Activated CD4-positive, alpha-beta T cell treated with anti-CD3 and anti-CD28 coated beads for 36 hours (primary cell): ENCODE data around the gene ATL1. TPM values are rescaled to one million over a fixed set of nuclear protein-coding genes. Genes with fewer than 3 reads are reported as not detected.

Experiments used
- ATAC-seq: fragments of 200-7000 bp; cut with Tn5 transposase; one replicate; pipeline ENCODE4 v1.10.0; 2021; ENCODE audit warnings: mild to moderate bottlenecking, moderate library complexity
- CTCF ChIA-PET: fragments of 350-600 bp; sonication (Branson Sonifier 250); formaldehyde crosslinking; loops from one replicate; lab custom pipeline; 2021; ENCODE audit warnings: antibody characterized with exemption; lab: Charles Lee
- POLR2A ChIA-PET: fragments of 350-600 bp; sonication (Branson Sonifier 250); formaldehyde crosslinking; loops from one replicate; lab custom pipeline; 2021; ENCODE audit warnings: antibody characterized with exemption, inconsistent platforms; lab: Charles Lee
- DNase-seq: peaks from one replicate; pipeline ENCODE4 v3.0.0-alpha.2; 2020
- H3K27ac Mint-ChIP-seq: one replicate; pipeline ENCODE4 v1.8.0; 2021; ENCODE audit warnings: mixed read lengths
- H3K27me3 Mint-ChIP-seq: one replicate; pipeline ENCODE4 v1.8.0; 2021; ENCODE audit warnings: mixed read lengths
- H3K36me3 Mint-ChIP-seq: one replicate; pipeline ENCODE4 v1.8.0; 2021; ENCODE audit warnings: low read depth, mixed read lengths
- H3K4me1 Mint-ChIP-seq: one replicate; pipeline ENCODE4 v1.8.0; 2021; ENCODE audit warnings: mixed read lengths
- H3K4me3 Mint-ChIP-seq: one replicate; pipeline ENCODE4 v1.8.0; 2021; ENCODE audit warnings: mild to moderate bottlenecking, moderate library complexity, mixed read lengths
- H3K9me3 Mint-ChIP-seq: one replicate; pipeline ENCODE4 v1.8.0; 2021; ENCODE audit warnings: low read depth, mixed read lengths
- intact Hi-C, 2 experiments: fragments of 100-400 bp; cut with DNase I in 1 of 2; cut with micrococcal nuclease in 1 of 2; formaldehyde crosslinking; loops; one replicate each; pipeline versions ENCODE4 v1.14.2 to v1.15.1; 2022 to 2024; cut with DNase I, micrococcal nuclease
- total RNA-seq, 2 experiments: library from RNA; stranded (reverse); gene quantifications; one replicate each; pipeline ENCODE4 v1.2.3, GENCODE V29; 2021

The ATL1 gene
- total RNA-seq, 2 experiments from 2014 or later = 0.82 to 0.91 TPM

- DNase-seq (no peak), ATAC-seq (no peak)
- CTCF ChIA-PET = interaction anchor here (0.6 kb wide), 1 partner anchor 829 kb away, joined by 4 read pairs; no protein-coding TSS in a partner anchor
- POLR2A ChIA-PET = interaction anchor here (0.7 kb wide), 1 partner anchor 14 kb away, joined by 3 read pairs; no protein-coding TSS in a partner anchor
- intact Hi-C loops = no loop called here
- Mint-ChIP-seq H3K4me1 (peaks cover 13% of the 10 kb centered on the region), H3K27ac (no peak overlapping the region), H3K9me3 (no peaks in the 10 kb centered on the region), H3K36me3 (no peaks in the 10 kb centered on the region), H3K27me3 (no peaks in the 10 kb centered on the region), H3K4me3 (no peak overlapping the region)
Observed at GRCh38 chr14:50679674-50680073, 119.7 kb downstream of the ATL1 start.

Other genes starting within 250 kb of the ATL1 start
- gene L2HGDH, start 247.9 kb upstream of the ATL1 start, total RNA-seq = 10 to 100 TPM; 12.8 to 19.0 TPM
- gene DMAC2L, start 247.8 kb upstream of the ATL1 start, total RNA-seq = 10 to 100 TPM in 1 of 2 experiments, 1 to 10 TPM in 1; 7.4 to 12.6 TPM
- 1 to 10 TPM; 2.9 to 4.4 TPM for gene CDKL1, start 163.3 kb upstream of the ATL1 start, total RNA-seq
- gene MAP4K5, start 27.6 kb upstream of the ATL1 start, total RNA-seq = 10 to 100 TPM; 19.1 to 31.2 TPM
- 10 to 100 TPM; 13.6 TPM for gene SAV1, start 108.2 kb downstream of the ATL1 start, total RNA-seq